A673 (cell line): ENCODE data around the gene CEP57L1. TPM values are rescaled to one million over a fixed set of nuclear protein-coding genes. Genes with fewer than 3 reads are reported as not detected.

Experiments used
- BruUV-seq: library from RNA; stranded (reverse); fragments of 400-500 nt; replicated peaks from 2 replicates; lab custom pipeline; 2021; lab: Mats Ljungman, UMichigan
- CTCF ChIA-PET: fragments of 300-600 bp; sonication (Branson Sonifier 250); formaldehyde crosslinking; loops from one replicate; lab custom pipeline; 2022; ENCODE audit warnings: antibody characterized with exemption; lab: Charles Lee
- POLR2A ChIA-PET: fragments of 300-600 bp; sonication (Branson Sonifier 250); formaldehyde crosslinking; loops from one replicate; lab custom pipeline; 2022; ENCODE audit warnings: antibody characterized with exemption; ENCODE audit not compliant: low non-redundant PET; lab: Charles Lee
- DNase-seq: peaks from one replicate; pipeline ENCODE4 v3.0.0-alpha.2; 2015; ENCODE audit warnings: low spot score
- H3K27ac ChIP-seq: fragments of 200-600 bp; sonication (generic); 2 replicates; pipeline ENCODE4 v1.5.1; 2016; ENCODE audit warnings: mixed run types, low read depth, mild to moderate bottlenecking, mixed read lengths, antibody characterized with exemption, low read length; ENCODE audit not compliant: poor library complexity, severe bottlenecking
- H3K27me3 ChIP-seq: fragments of 200-600 bp; sonication (generic); replicated peaks from 2 replicates; pipeline ENCODE4 v1.6.1; 2017; ENCODE audit warnings: mixed run types, low read depth, mild to moderate bottlenecking, mixed read lengths, antibody characterized with exemption, low read length; ENCODE audit not compliant: insufficient read depth, poor library complexity
- H3K36me3 ChIP-seq: fragments of 200-600 bp; sonication (generic); 2 replicates; pipeline ENCODE4 v1.6.1; 2016; ENCODE audit warnings: mixed run types, mild to moderate bottlenecking, mixed read lengths, antibody characterized with exemption, low read length; ENCODE audit not compliant: insufficient read depth, poor library complexity, severe bottlenecking
- H3K4me1 ChIP-seq: fragments of 200-600 bp; sonication (generic); 2 replicates; pipeline ENCODE4 v1.6.1; 2017; ENCODE audit warnings: mixed run types, mild to moderate bottlenecking, mixed read lengths, antibody characterized with exemption, low read length; ENCODE audit not compliant: insufficient read depth, poor library complexity, severe bottlenecking
- H3K4me3 ChIP-seq: fragments of 200-600 bp; sonication (generic); 2 replicates; pipeline ENCODE4 v1.5.1; 2016; ENCODE audit warnings: low read depth, mixed run types, mild to moderate bottlenecking, mixed read lengths, low read length; ENCODE audit not compliant: poor library complexity, severe bottlenecking
- H3K9me3 ChIP-seq: fragments of 200-600 bp; sonication (generic); 2 replicates; pipeline ENCODE4 v1.6.1; 2016; ENCODE audit warnings: mixed run types, low read depth, mild to moderate bottlenecking, mixed read lengths, antibody characterized with exemption, low read length; ENCODE audit not compliant: poor library complexity, severe bottlenecking
- CTCF ChIP-seq: fragments of 300-800, 200-600 bp; sonication (generic); conservative IDR thresholded peaks from 2 replicates; pipeline ENCODE4 v1.5.1; 2017; ENCODE audit warnings: low read depth, mild to moderate bottlenecking, antibody characterized with exemption, low read length, moderate library complexity, mixed read lengths
- EZH2 ChIP-seq: fragments of 200-600 bp; sonication (generic); IDR thresholded peaks from 2 replicates; pipeline ENCODE4 v1.6.1; 2017; ENCODE audit warnings: borderline replicate concordance, low read depth, mild to moderate bottlenecking, mixed read lengths, antibody characterized with exemption, low read length; ENCODE audit not compliant: poor library complexity, severe bottlenecking
- intact Hi-C: fragments of 100-400 bp; cut with micrococcal nuclease; formaldehyde crosslinking; loops from one replicate; pipeline ENCODE4 v1.10.0; 2022; ENCODE audit not compliant: unreplicated experiment
- total RNA-seq: library from RNA; stranded (reverse); gene quantifications from 2 replicates; pipeline ENCODE4 v1.2.3, GENCODE V29; 2021

CEP57L1 gene
- total RNA-seq, 1 experiment from 2014 or later = 25.7 TPM

- POLR2A ChIA-PET = no interaction called here
- no peak for TF ChIP-seq EZH2
- no peak for TF ChIP-seq CTCF
- Histone ChIP-seq H3K4me1 (no peaks in the 10 kb centered on the region), H3K4me3 (no peak overlapping the region), H3K27me3 (no peaks in the 10 kb centered on the region), H3K9me3 (no peaks in the 10 kb centered on the region), H3K36me3 (no peaks in the 10 kb centered on the region), H3K27ac (no peak overlapping the region)
- intact Hi-C loops = no loop called here
- CTCF ChIA-PET = no interaction called here
- DNase-seq = no peak
- BruUV-seq = no TSS peak
Observed at GRCh38 chr6:109055771-109056235, 39.5 kb upstream of the CEP57L1 start.

GRCh38 chr6:109056661-109057060, 38.6 kb upstream of the CEP57L1 start:
- H3K4me1 ChIP-seq = no peaks in the 10 kb centered on the region
- H3K27me3 ChIP-seq = no peaks in the 10 kb centered on the region
- no peak for DNase-seq
- BruUV-seq = no TSS peak
- no peaks in the 10 kb centered on the region for H3K9me3 ChIP-seq
- H3K36me3 ChIP-seq = no peaks in the 10 kb centered on the region
- H3K4me3 ChIP-seq = no peak overlapping the region
- no peak overlapping the region for H3K27ac ChIP-seq
- ChIA-PET CTCF (no interaction called here), POLR2A (no interaction called here)
- TF ChIP-seq EZH2 (no peak), CTCF (no peak)
- intact Hi-C loops = no loop called here

GRCh38 chr6:109058620-109059019, 36.7 kb upstream of the CEP57L1 start:
- no peak for DNase-seq
- Histone ChIP-seq H3K27me3 (no peaks in the 10 kb centered on the region), H3K27ac (no peak overlapping the region), H3K36me3 (no peaks in the 10 kb centered on the region), H3K4me1 (no peaks in the 10 kb centered on the region), H3K9me3 (no peaks in the 10 kb centered on the region), H3K4me3 (no peak overlapping the region)
- BruUV-seq = no TSS peak
- CTCF ChIA-PET = no interaction called here
- TF ChIP-seq EZH2 (no peak), CTCF (no peak)
- POLR2A ChIA-PET = interaction anchor here (0.7 kb wide), 1 partner anchor 364 kb away, joined by 7 read pairs; no protein-coding TSS in a partner anchor
- intact Hi-C loops = no loop called here
